KMS-11 (cell line): ENCODE results near the gene PPFIBP2.
"Not testable (repeated sequence)": the region's sequence is repeated elsewhere in the genome, so short reads cannot be mapped to it uniquely, and the experiment has no call there.

Experiments used
- H2AFZ ChIP-seq: fragments of 200-600 bp; sonication (generic); 2 replicates; pipeline ENCODE4 v1.6.1; 2016; ENCODE audit warnings: antibody characterized with exemption, mixed run types, low read depth
- H3K27ac ChIP-seq: fragments of 200-600 bp; sonication (generic); 2 replicates; pipeline ENCODE4 v1.6.1; 2016; ENCODE audit warnings: mild to moderate bottlenecking, mixed run types
- H3K27me3 ChIP-seq: fragments of 200-600 bp; sonication (generic); 2 replicates; pipeline ENCODE4 v1.6.1; 2017; ENCODE audit warnings: mild to moderate bottlenecking, low read depth, mixed run types, moderate library complexity; ENCODE audit not compliant: insufficient read depth
- H3K36me3 ChIP-seq: fragments of 200-600 bp; sonication (generic); 2 replicates; pipeline ENCODE4 v1.6.1; 2017; ENCODE audit warnings: mild to moderate bottlenecking, mixed run types; ENCODE audit not compliant: insufficient read depth
- H3K4me1 ChIP-seq: fragments of 200-600 bp; sonication (generic); 2 replicates; pipeline ENCODE4 v1.6.1; 2016; ENCODE audit warnings: mild to moderate bottlenecking, low read depth, mixed run types; ENCODE audit not compliant: poor library complexity, severe bottlenecking
- H3K4me2 ChIP-seq: fragments of 200-600 bp; sonication (generic); 2 replicates; pipeline ENCODE4 v1.7.0; 2016; ENCODE audit warnings: mild to moderate bottlenecking, mixed run types
- H3K4me3 ChIP-seq: fragments of 200-600 bp; sonication (generic); IDR thresholded peaks from 2 replicates; pipeline ENCODE4 v1.6.1; 2017; ENCODE audit warnings: low read depth, low read length, mixed read lengths; ENCODE audit not compliant: insufficient read depth
- H3K79me2 ChIP-seq: fragments of 200-600 bp; sonication (generic); 2 replicates; pipeline ENCODE4 v1.6.1; 2016; ENCODE audit warnings: low read depth, mixed run types; ENCODE audit not compliant: insufficient read depth
- H3K9ac ChIP-seq: fragments of 200-600 bp; sonication (generic); 2 replicates; pipeline ENCODE4 v1.6.1; 2016; ENCODE audit warnings: mild to moderate bottlenecking, mixed run types
- H4K20me1 ChIP-seq: fragments of 200-600 bp; sonication (generic); 2 replicates; pipeline ENCODE4 v1.6.1; 2016; ENCODE audit warnings: mild to moderate bottlenecking, mixed run types; ENCODE audit not compliant: insufficient read depth
- TF ChIP-seq, protein P1 (sequence below): fragments of 200-600 bp; sonication (generic); conservative IDR thresholded peaks from 2 replicates; pipeline ENCODE4 v1.6.1; 2017; ENCODE audit warnings: low read depth, mild to moderate bottlenecking, antibody characterized with exemption, low read length, moderate library complexity, mixed read lengths

Gene PPFIBP2

DNA sequence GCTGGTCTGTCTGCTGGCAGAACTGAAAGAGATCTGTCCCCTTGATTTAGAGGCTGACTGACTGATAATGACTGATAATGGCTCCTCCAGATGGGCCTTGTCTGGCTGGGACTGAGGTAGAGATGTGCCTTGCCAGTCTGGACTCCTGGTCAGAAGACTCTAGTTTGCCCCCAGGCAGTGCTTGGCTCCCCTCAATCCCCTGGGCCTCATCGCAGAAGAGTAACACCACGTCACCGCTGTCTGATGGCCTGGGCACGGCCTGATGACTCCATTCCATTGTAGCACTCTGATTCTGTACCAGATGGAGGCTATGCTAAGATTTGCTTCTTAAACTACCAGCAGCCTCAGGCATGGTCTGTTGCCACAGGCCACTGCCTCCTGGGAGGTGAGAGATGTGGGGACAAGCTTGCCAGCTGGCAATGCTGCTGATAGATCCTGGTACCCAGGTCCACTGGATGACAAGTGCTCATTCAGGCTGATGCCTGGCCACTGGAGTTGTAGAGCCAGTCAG, 140.5 kb downstream of the PPFIBP2 start:
- no peak overlapping the region for H3K4me3 ChIP-seq
- H3K9ac ChIP-seq, result no peak overlapping the region
- no peaks in the 10 kb centered on the region for H3K4me1 ChIP-seq
- H3K79me2 ChIP-seq, result no peaks in the 10 kb centered on the region
- no peaks in the 10 kb centered on the region for H3K27me3 ChIP-seq
- H3K36me3 ChIP-seq, result no peaks in the 10 kb centered on the region
- H3K4me2 ChIP-seq, result no peak overlapping the region
- no peak overlapping the region for H2AFZ ChIP-seq
- TF ChIP-seq, protein P1, sequence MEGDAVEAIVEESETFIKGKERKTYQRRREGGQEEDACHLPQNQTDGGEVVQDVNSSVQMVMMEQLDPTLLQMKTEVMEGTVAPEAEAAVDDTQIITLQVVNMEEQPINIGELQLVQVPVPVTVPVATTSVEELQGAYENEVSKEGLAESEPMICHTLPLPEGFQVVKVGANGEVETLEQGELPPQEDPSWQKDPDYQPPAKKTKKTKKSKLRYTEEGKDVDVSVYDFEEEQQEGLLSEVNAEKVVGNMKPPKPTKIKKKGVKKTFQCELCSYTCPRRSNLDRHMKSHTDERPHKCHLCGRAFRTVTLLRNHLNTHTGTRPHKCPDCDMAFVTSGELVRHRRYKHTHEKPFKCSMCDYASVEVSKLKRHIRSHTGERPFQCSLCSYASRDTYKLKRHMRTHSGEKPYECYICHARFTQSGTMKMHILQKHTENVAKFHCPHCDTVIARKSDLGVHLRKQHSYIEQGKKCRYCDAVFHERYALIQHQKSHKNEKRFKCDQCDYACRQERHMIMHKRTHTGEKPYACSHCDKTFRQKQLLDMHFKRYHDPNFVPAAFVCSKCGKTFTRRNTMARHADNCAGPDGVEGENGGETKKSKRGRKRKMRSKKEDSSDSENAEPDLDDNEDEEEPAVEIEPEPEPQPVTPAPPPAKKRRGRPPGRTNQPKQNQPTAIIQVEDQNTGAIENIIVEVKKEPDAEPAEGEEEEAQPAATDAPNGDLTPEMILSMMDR, result no peak
- H3K27ac ChIP-seq, result no peak overlapping the region
- no peaks in the 10 kb centered on the region for H4K20me1 ChIP-seq

DNA sequence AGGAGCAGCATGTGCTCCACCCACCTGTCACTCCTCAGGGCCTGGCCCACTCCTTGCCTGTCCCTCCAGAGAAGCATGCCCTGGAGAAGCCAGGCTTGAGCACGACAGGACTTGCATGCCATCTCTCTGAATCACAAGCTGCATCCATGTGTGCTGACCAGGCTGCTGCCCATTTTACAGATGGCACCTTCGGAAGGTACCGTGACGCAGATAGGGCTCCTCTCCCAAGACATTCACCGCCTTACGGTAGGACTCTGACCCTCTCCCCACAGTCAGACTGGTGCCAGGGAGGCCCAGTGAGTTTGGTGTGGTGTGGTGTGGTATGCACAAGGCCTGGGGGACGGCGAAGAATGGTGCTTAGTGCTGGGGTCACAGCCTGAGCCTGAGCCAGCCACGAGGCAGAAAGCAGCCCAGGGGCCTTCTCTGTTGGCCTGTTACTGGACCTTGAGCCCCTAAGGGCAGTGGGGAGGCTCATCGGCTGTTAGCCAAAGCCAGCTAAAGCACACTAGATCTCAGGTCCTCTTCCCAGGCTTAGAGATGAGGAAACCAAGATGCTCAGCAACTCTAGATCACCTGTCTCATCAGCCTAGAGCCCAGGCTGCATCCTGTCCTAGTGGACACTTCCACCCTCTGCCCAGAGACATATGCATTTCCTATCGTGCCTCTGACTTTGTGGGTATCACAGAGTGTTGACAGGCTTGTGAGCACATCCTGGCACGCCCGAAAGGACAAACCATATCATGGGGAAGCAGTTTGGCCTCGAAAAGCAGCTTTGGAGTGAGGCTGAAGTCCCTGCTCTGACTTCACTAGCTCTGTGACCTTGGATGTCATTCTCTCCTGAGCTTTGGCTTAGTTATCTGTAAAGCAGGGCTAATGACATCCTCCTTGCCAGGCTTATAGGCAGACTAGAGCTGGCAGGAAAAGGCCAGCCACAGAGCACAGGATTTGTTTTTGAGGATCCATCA, 141.7 kb downstream of the PPFIBP2 start:
- no peaks in the 10 kb centered on the region for H3K79me2 ChIP-seq
- TF ChIP-seq, protein P1, result no peak
- no peak overlapping the region for H3K4me3 ChIP-seq
- H4K20me1 ChIP-seq, result no peaks in the 10 kb centered on the region
- no peak overlapping the region for H2AFZ ChIP-seq
- no peaks in the 10 kb centered on the region for H3K4me1 ChIP-seq
- H3K27ac ChIP-seq, result no peak overlapping the region
- H3K36me3 ChIP-seq, result no peaks in the 10 kb centered on the region
- no peak overlapping the region for H3K4me2 ChIP-seq
- no peaks in the 10 kb centered on the region for H3K27me3 ChIP-seq
- H3K9ac ChIP-seq, result no peak overlapping the region

DNA sequence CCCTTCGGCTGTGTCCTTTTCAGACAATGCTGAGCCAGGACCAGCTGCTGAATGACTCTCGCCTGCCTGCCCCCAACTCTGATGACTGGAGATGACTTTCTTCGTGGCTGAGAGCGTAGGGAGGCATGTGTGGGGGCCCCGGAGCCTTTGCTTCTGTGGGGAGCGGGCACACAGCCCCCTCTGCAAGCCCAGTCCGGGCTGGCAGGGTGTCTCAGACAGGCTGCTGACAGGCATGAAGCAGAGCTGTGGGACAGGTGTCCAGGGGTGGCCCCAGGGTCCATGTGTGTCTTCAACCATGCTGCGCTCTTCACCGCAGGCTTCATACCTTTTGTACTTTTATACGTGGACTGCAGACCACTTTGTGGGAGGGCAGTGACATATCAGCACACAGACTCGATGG, 142.9 kb downstream of the PPFIBP2 start:
- no peaks in the 10 kb centered on the region for H3K79me2 ChIP-seq
- no peak overlapping the region for H3K4me3 ChIP-seq
- no peak overlapping the region for H2AFZ ChIP-seq
- no peaks in the 10 kb centered on the region for H3K27me3 ChIP-seq
- no peak overlapping the region for H3K9ac ChIP-seq
- no peaks in the 10 kb centered on the region for H4K20me1 ChIP-seq
- no peak overlapping the region for H3K27ac ChIP-seq
- no peaks in the 10 kb centered on the region for H3K4me1 ChIP-seq
- H3K4me2 ChIP-seq, result no peak overlapping the region
- no peaks in the 10 kb centered on the region for H3K36me3 ChIP-seq
- TF ChIP-seq, protein P1, result no peak

DNA sequence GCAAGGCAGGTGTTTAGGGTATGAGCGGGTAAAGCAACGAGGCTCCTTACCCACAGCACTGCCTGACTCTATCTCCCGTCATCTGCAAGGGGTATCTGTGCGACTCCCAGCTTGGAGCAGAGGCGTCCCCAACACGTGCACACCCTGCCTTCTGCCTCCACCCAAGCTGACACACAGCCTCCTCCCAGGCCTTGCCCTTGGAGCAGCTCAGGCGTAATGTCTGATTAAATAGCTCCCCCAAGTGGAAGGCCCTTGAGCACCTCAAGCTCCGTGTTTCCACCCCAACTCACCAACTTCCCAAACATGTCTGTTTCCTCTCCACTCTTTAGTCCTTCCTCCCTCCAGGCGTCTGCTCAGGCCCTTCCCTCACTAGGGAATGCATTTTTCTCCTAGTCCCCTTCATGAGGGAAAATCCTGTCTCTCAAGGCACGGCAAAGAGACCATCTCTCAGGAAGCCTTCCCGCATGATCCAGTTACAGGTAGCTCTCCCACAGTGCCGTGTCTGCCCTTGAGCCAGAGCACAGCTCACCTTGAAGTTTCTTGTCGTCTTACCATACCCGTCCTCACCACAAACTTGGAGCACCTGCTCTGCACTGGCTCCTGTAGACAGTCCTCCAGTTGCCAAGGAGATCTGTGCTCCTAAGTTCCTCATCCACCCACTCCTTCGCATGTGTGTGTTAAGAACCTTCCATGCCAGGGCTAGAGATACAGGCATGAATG, 143.7 kb downstream of the PPFIBP2 start:
- Histone ChIP-seq H3K9ac (no peak overlapping the region), H4K20me1 (no peaks in the 10 kb centered on the region), H2AFZ (no peak overlapping the region)

DNA sequence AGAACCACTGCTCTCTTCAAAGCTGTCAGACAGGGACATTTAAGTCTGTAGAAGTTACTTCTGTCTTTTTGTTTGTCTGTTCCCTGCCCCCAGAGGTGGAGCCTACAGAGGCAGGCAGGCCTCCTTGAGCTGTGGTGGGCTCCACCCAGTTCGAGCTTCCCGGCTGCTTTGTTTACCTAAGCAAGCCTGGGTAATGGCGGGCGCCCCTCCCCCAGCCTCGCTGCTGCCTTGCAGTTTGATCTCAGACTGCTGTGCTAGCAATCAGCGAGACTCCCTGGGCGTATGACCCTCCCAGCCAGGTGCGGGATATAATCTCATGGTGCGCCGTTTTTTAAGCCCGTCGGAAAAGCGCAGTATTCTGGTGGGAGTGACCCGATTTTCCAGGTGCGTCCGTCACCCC, 149.7 kb downstream of the PPFIBP2 start:
- H3K27ac ChIP-seq, result not testable (repeated sequence)

More for the DNA sequence above, 143.7 kb downstream of the PPFIBP2 start:
- no peak overlapping the region for H3K27ac ChIP-seq
- H3K27me3 ChIP-seq, result no peaks in the 10 kb centered on the region
- TF ChIP-seq, protein P1, result peak; percentile 56; the same call in 1 of the 2 replicates
- H3K4me1 ChIP-seq, result no peaks in the 10 kb centered on the region
- no peak overlapping the region for H3K4me3 ChIP-seq
- no peaks in the 10 kb centered on the region for H3K36me3 ChIP-seq
- H3K79me2 ChIP-seq, result no peaks in the 10 kb centered on the region
- no peak overlapping the region for H3K4me2 ChIP-seq

More for the DNA sequence above, 149.7 kb downstream of the PPFIBP2 start:
- not testable (repeated sequence) for H3K4me1 ChIP-seq, H3K4me3 ChIP-seq, H4K20me1 ChIP-seq, H3K36me3 ChIP-seq, H2AFZ ChIP-seq, H3K4me2 ChIP-seq, H3K9ac ChIP-seq, H3K79me2 ChIP-seq, H3K27me3 ChIP-seq
